Peyer's patch (tissue), 4 donors: ENCODE results near the gene PEG3.

Experiments
- POLR2A ChIP-seq, 2 donors: fragments of 450-650 bp; IDR thresholded peaks; one replicate each; pipeline ENCODE4 v1.5.1; 2017; ENCODE audit warnings: antibody characterized with exemption in 2 of 2, mild to moderate bottlenecking in 2 of 2, moderate library complexity in 2 of 2
- TF ChIP-seq, protein P1 (sequence below), 6 experiments: fragments of 450-650 bp in 4 of 6; fragments of 200-600 bp in 2 of 6; sonication (generic) in 1 of 6; IDR thresholded peaks; one replicate each; pipeline ENCODE4 v1.5.1; 2017 to 2019; ENCODE audit warnings: antibody characterized with exemption in 6 of 6, mild to moderate bottlenecking in 3 of 6, moderate library complexity in 1 of 6

GRCh38 chr19:56848166-56848565, 7.6 kb upstream of the PEG3 start:
- no peak for TF ChIP-seq POLR2A (IDR thresholded peaks at IDR 0.05)
- TF ChIP-seq, protein P1, sequence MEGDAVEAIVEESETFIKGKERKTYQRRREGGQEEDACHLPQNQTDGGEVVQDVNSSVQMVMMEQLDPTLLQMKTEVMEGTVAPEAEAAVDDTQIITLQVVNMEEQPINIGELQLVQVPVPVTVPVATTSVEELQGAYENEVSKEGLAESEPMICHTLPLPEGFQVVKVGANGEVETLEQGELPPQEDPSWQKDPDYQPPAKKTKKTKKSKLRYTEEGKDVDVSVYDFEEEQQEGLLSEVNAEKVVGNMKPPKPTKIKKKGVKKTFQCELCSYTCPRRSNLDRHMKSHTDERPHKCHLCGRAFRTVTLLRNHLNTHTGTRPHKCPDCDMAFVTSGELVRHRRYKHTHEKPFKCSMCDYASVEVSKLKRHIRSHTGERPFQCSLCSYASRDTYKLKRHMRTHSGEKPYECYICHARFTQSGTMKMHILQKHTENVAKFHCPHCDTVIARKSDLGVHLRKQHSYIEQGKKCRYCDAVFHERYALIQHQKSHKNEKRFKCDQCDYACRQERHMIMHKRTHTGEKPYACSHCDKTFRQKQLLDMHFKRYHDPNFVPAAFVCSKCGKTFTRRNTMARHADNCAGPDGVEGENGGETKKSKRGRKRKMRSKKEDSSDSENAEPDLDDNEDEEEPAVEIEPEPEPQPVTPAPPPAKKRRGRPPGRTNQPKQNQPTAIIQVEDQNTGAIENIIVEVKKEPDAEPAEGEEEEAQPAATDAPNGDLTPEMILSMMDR (IDR thresholded peaks at IDR 0.05): no peak
